Esophagus muscularis mucosa (tissue), 3 donors: Measurements from ENCODE around the gene RMRP.

Experiments used
- CTCF ChIP-seq, 3 experiments: fragments of 200-600 bp in 2 of 3; fragments of 450-650 bp in 1 of 3; sonication (generic) in 2 of 3; IDR thresholded peaks; one replicate each; pipeline ENCODE4 v1.5.1; 2017 to 2019; ENCODE audit warnings: antibody characterized with exemption in 3 of 3, mild to moderate bottlenecking in 2 of 3, moderate library complexity in 1 of 3
- POLR2A ChIP-seq: fragments of 450-650 bp; IDR thresholded peaks from one replicate; pipeline ENCODE4 v1.6.1; 2017; ENCODE audit warnings: antibody characterized with exemption, moderate library complexity, mild to moderate bottlenecking, low read depth

- TF ChIP-seq POLR2A, result no peak
- peak in 1 of 3 experiments; percentile 22 for TF ChIP-seq CTCF (IDR thresholded peaks at IDR 0.05)
These were observed 7.0 kb upstream of the RMRP start, which contains the start of gene ARHGEF39 for GRCh38 chr9:35664531-35665470.
